HFFc6 (cell line): ENCODE results near the gene SUCLG2. TPM values are rescaled to one million over a fixed set of nuclear protein-coding genes. Genes with fewer than 3 reads are reported as not detected.

Experiments used
- DNase-seq: peaks from one replicate; pipeline ENCODE4 v3.0.0-alpha.2; 2018
- H3K27ac Mint-ChIP-seq: 2 replicates; pipeline ENCODE4 v1.8.0; 2020; ENCODE audit warnings: mild to moderate bottlenecking, mixed read lengths
- H3K27me3 Mint-ChIP-seq: 2 replicates; pipeline ENCODE4 v1.8.0; 2021; ENCODE audit warnings: mild to moderate bottlenecking, moderate library complexity, mixed read lengths; ENCODE audit not compliant: insufficient read depth
- H3K36me3 Mint-ChIP-seq: 2 replicates; pipeline ENCODE4 v1.8.0; 2021; ENCODE audit warnings: low read depth, mixed read lengths
- H3K4me1 Mint-ChIP-seq: 2 replicates; pipeline ENCODE4 v1.8.0; 2020; ENCODE audit warnings: low read depth, mixed read lengths
- H3K4me3 Mint-ChIP-seq: 2 replicates; pipeline ENCODE4 v1.8.0; 2020; ENCODE audit warnings: mild to moderate bottlenecking, moderate library complexity, mixed read lengths
- H3K9me3 Mint-ChIP-seq: 2 replicates; pipeline ENCODE4 v1.8.0; 2020; ENCODE audit warnings: mild to moderate bottlenecking, mixed read lengths
- CTCF ChIP-seq: fragments of 200-600 bp; sonication (generic); IDR thresholded peaks from 2 replicates; pipeline ENCODE4 v1.5.0; 2021; ENCODE audit warnings: antibody characterized with exemption, mild to moderate bottlenecking
- total RNA-seq, 6 experiments: library from RNA; stranded (reverse); fragmentation: NEBNext Ultra II Directional; extraction: Animal tissue kit (Norgen Biotek cat#: 25700); gene quantifications; 2 replicates in 1 of 6; 3 replicates in 5 of 6; pipeline ENCODE4 v1.2.3, GENCODE V29; 2021

The SUCLG2 gene
- total RNA-seq, 6 experiments from 2014 or later = 50.2 to 81.4 (median 75.2) TPM

- no peak for TF ChIP-seq CTCF
- Mint-ChIP-seq H3K27ac (no peak overlapping the region), H3K36me3 (peaks cover 20% of the 10 kb centered on the region), H3K9me3 (no peaks in the 10 kb centered on the region), H3K27me3 (no peaks in the 10 kb centered on the region), H3K4me3 (no peak overlapping the region), H3K4me1 (peaks cover 20% of the 10 kb centered on the region)
- no peak for DNase-seq
Observed at GRCh38 chr3:67630666-67631362, 23.6 kb downstream of the SUCLG2 start.

GRCh38 chr3:67624687-67625086 lies 29.7 kb downstream of the SUCLG2 start:
- H3K27ac Mint-ChIP-seq = no peak overlapping the region
- no peak overlapping the region for H3K4me3 Mint-ChIP-seq
- no peak for DNase-seq
- peaks cover 43% of the 10 kb centered on the region for H3K36me3 Mint-ChIP-seq
- H3K4me1 Mint-ChIP-seq = peaks cover 17% of the 10 kb centered on the region; the same call in 1 of the 2 replicates
- H3K9me3 Mint-ChIP-seq = no peaks in the 10 kb centered on the region
- no peak for TF ChIP-seq CTCF
- no peaks in the 10 kb centered on the region for H3K27me3 Mint-ChIP-seq

- H3K4me1 Mint-ChIP-seq = peaks cover 17% of the 10 kb centered on the region; the same call in 1 of the 2 replicates
- H3K27me3 Mint-ChIP-seq = no peaks in the 10 kb centered on the region
- H3K4me3 Mint-ChIP-seq = no peak overlapping the region
- TF ChIP-seq CTCF = no peak
- H3K27ac Mint-ChIP-seq = no peak overlapping the region
- H3K9me3 Mint-ChIP-seq = no peaks in the 10 kb centered on the region
- no peak for DNase-seq
- peaks cover 48% of the 10 kb centered on the region for H3K36me3 Mint-ChIP-seq
Observed at GRCh38 chr3:67624078-67624477, 30.3 kb downstream of the SUCLG2 start.

- no peak overlapping the region for H3K27ac Mint-ChIP-seq
- TF ChIP-seq CTCF = no peak
- H3K4me1 Mint-ChIP-seq = peaks cover 17% of the 10 kb centered on the region; the same call in 1 of the 2 replicates
- no peak overlapping the region for H3K4me3 Mint-ChIP-seq
- no peak for DNase-seq
- peaks cover 41% of the 10 kb centered on the region for H3K36me3 Mint-ChIP-seq
- H3K9me3 Mint-ChIP-seq = no peaks in the 10 kb centered on the region
- H3K27me3 Mint-ChIP-seq = no peaks in the 10 kb centered on the region
Observed at GRCh38 chr3:67622652-67623051, 31.8 kb downstream of the SUCLG2 start.

GRCh38 chr3:67620869-67621268 lies 33.5 kb downstream of the SUCLG2 start:
- no peak overlapping the region for H3K27ac Mint-ChIP-seq

More at GRCh38 chr3:67620869-67621268, 33.5 kb downstream of the SUCLG2 start:
- DNase-seq = no peak
- H3K4me3 Mint-ChIP-seq = no peak overlapping the region
- TF ChIP-seq CTCF = no peak
- H3K27me3 Mint-ChIP-seq = no peaks in the 10 kb centered on the region
- no peaks in the 10 kb centered on the region for H3K9me3 Mint-ChIP-seq
- peaks cover 17% of the 10 kb centered on the region; the same call in 1 of the 2 replicates for H3K4me1 Mint-ChIP-seq
- H3K36me3 Mint-ChIP-seq = peaks cover 50% of the 10 kb centered on the region
